AG04449 (cell line): Measurements from ENCODE around the gene TGM5.
"Not testable (repeated sequence)": the region's sequence is repeated elsewhere in the genome, so short reads cannot be mapped to it uniquely, and the experiment has no call there.

Experiments
- CTCF ChIA-PET: fragments of 350-600 bp; formaldehyde crosslinking; extraction: SDS; loops from one replicate; lab custom pipeline; 2021; ENCODE audit warnings: antibody characterized with exemption; lab: Yijun Ruan, JAX
- POLR2A ChIA-PET: fragments of 400-600, 350-600 bp; formaldehyde crosslinking; extraction: SDS; loops from one replicate; lab custom pipeline; 2020; ENCODE audit warnings: antibody characterized with exemption, inconsistent platforms; lab: Yijun Ruan, JAX
- DNase-seq: peaks from one replicate; pipeline ENCODE4 v3.0.0-alpha.2; 2010; ENCODE audit warnings: low read depth, low spot score
- H3K4me3 ChIP-seq: 2 replicates; pipeline ENCODE4 v1.5.1; 2011; ENCODE audit warnings: low read depth, mild to moderate bottlenecking, control low read depth, low read length
- CTCF ChIP-seq: IDR thresholded peaks from one replicate; pipeline ENCODE4 v1.5.1; 2011; ENCODE audit warnings: mild to moderate bottlenecking, moderate library complexity, low read length, control low read depth, inconsistent platforms; ENCODE audit not compliant: insufficient read depth; ENCODE audit errors: missing control alignments

Gene TGM5

DNA sequence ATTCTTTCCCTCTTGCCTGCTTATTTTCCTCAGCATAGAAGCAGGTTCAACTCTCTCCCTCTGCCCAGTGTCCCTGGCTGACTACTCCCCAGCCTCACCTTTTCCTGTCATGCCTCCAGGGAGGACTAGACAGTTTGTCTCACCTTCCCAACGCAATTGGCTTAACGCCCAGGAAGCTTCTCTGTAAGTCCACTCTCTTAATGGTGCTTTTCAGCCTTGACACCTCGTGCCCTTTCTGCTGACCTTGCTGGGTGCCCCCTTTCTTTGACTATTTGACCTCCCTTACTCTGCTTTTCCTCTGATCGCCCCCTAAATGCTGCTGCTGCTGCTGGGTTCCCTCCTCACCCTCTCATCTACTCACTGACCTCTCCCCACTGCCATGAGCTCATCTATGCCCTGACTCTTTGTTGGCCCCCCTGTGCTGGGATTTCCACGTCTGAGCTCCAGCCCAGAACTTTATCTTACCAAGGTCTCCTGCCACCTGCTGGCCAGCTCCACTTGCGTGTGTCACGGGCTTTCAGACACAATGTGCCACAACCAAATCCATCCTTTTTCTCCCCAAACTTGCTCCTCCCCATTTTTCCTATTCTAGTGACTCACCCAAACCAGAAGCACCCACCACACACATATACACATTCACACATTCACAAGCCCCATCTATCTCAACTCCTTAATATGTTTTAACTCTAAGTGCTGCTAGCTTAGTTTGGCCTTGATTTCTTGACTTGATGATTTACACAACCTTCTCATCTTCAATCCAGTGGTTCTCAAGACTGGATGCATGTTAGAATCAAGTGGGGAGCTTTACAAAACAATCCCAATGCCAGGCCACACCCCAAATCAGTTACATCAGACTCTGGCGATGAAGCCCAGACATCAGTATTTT lies 62.5 kb downstream of the TGM5 start:
- CTCF ChIA-PET, result interaction anchor here (0.6 to 5.7 kb wide), 32 partner anchors 11 to 525 kb away, joined by 3 to 114 read pairs (median 4); partner anchors contain the start of genes TUBGCP4 and ZSCAN29
- DNase-seq, result no peak
- no peak overlapping the region for H3K4me3 ChIP-seq
- peak; percentile 79 for TF ChIP-seq CTCF
- POLR2A ChIA-PET, result no interaction called here

DNA sequence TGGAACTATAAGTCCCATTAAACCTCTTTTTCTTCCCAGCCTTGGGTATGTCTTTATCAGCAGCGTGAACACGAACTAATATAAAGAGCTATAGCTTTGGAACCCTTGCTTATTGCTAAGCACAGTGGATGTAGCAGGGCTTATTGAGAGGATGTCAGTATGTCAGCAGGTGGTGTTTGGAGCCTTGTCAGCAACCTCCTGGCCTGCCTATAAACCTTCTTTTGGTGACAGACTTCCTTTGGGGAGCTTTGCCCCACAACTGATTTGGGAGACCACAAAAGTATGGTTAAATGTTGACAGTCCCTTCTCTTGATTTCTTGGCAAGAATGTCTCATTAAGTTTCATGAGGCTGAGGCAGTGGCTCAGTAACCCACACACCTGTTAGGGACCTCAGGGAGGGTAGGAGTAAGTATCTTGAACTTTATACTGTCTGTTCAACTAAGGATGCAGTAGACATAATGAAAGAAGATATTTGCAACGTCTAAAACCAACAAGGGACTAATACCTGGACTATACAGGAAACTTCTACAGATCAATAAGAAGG lies 66.7 kb downstream of the TGM5 start:
- no peak for TF ChIP-seq CTCF
- ChIA-PET POLR2A (no interaction called here), CTCF (interaction anchor here (1.5 to 1.8 kb wide), 3 partner anchors 10 to 86 kb away, joined by 3 to 5 read pairs (median 5); no protein-coding TSS in a partner anchor)
- no peak overlapping the region for H3K4me3 ChIP-seq
- DNase-seq, result no peak

- no peak overlapping the region for H3K4me3 ChIP-seq
- DNase-seq, result no peak
- ChIA-PET CTCF (interaction anchor here (1.6 to 1.8 kb wide), 2 partner anchors 10 to 87 kb away, joined by 4 to 5 read pairs; no protein-coding TSS in a partner anchor), POLR2A (no interaction called here)
- TF ChIP-seq CTCF, result no peak
These were observed 67.7 kb downstream of the TGM5 start for GRCh38 chr15:43198992-43199391.

- POLR2A ChIA-PET, DNase-seq, H3K4me3 ChIP-seq: not testable (repeated sequence)
- CTCF ChIA-PET, result interaction anchor here (1.6 kb wide), 1 partner anchor 11 kb away, joined by 4 read pairs; no protein-coding TSS in a partner anchor
These were observed 68.2 kb downstream of the TGM5 start for GRCh38 chr15:43198556-43198955.

DNA sequence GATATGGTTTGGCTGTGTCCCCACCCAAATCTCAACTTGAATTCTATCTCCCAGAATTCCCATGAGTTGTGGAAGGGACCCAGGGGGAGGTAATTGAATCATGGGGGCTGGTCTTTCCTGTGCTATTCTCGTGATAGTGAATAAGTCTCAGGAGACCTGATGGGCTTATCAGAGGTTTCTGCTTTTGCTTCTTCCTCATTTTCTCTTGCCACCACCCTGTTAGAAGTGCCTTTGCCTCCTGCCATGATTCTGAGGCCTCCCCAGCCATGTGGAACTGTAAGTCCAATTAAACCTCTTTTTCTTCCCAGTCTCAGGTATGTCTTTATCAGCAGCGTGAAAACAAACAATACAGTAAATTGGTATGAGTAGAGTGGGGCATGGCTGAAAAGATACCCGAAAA lies 69.0 kb downstream of the TGM5 start:
- H3K4me3 ChIP-seq, POLR2A ChIA-PET, DNase-seq: not testable (repeated sequence)
- CTCF ChIA-PET, result interaction anchor here (1.6 to 4.2 kb wide), 2 partner anchors 12 to 89 kb away, joined by 4 to 40 read pairs; no protein-coding TSS in a partner anchor

GRCh38 chr15:43196760-43197548 lies 69.8 kb downstream of the TGM5 start:
- ChIA-PET POLR2A (no interaction called here), CTCF (interaction anchor here (1.4 to 7.8 kb wide), 4 partner anchors 7 to 90 kb away, joined by 4 to 114 read pairs (median 26); no protein-coding TSS in a partner anchor)
- no peak for DNase-seq
- TF ChIP-seq CTCF, result no peak
- no peak overlapping the region for H3K4me3 ChIP-seq

DNA sequence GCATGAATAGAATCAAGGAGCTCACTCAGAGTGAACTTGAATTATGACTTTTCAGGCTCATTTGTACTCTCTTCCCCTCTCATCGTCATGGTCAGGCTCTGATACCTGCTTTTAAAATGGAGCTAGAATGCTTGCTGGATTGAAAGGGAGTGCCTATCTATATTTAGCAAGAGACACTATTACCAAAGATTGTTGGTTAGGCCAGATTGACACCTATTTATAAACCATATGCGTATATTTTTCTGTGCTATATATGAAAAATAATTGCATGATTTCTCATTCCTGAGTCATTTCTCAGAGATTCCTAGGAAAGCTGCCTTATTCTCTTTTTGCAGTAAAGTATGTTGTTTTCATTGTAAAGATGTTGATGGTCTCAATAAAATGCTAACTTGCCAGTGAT lies 71.9 kb downstream of the TGM5 start:
- TF ChIP-seq CTCF, result no peak
- ChIA-PET POLR2A (no interaction called here), CTCF (interaction anchor here (0.8 to 7.8 kb wide), 8 partner anchors 8 to 92 kb away, joined by 3 to 114 read pairs (median 4); no protein-coding TSS in a partner anchor)
- DNase-seq, result no peak
- H3K4me3 ChIP-seq, result no peak overlapping the region
